ENCODE data around the gene DOK3. TPM values are rescaled to one million over a fixed set of nuclear protein-coding genes. Genes with fewer than 3 reads are reported as not detected.

The DOK3 gene
- total RNA-seq, 1 donor = 0.99 TPM

DNA sequence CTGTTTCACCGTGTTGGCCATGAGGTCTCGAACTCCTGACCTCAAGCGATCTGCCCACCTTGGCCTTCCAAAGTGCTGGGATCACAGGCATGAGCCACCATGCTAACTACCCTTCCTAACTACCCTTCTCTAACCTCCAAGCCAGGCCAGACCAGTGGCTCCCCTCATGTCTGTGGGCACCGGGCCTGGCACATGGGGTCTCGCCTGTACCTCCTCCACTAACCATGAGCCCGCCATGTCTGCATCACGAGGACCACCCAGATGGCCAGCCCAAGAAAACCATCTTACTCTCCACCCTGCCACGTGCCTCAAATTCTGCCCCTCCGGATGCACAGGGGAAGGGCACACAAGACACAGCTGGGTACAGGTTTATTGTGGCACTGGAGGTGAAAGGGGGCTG, 26.6 kb downstream of the DOK3 start:
- no peak overlapping the region for H3K4me3 ChIP-seq (ENCODE audit: low read depth, low read length)
- TF ChIP-seq, protein P1, sequence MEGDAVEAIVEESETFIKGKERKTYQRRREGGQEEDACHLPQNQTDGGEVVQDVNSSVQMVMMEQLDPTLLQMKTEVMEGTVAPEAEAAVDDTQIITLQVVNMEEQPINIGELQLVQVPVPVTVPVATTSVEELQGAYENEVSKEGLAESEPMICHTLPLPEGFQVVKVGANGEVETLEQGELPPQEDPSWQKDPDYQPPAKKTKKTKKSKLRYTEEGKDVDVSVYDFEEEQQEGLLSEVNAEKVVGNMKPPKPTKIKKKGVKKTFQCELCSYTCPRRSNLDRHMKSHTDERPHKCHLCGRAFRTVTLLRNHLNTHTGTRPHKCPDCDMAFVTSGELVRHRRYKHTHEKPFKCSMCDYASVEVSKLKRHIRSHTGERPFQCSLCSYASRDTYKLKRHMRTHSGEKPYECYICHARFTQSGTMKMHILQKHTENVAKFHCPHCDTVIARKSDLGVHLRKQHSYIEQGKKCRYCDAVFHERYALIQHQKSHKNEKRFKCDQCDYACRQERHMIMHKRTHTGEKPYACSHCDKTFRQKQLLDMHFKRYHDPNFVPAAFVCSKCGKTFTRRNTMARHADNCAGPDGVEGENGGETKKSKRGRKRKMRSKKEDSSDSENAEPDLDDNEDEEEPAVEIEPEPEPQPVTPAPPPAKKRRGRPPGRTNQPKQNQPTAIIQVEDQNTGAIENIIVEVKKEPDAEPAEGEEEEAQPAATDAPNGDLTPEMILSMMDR (IDR thresholded peaks at IDR 0.05; ENCODE audit: insufficient read depth, low read length) = no peak
- no peak for DNase-seq (ENCODE audit: low read depth)

DNA sequence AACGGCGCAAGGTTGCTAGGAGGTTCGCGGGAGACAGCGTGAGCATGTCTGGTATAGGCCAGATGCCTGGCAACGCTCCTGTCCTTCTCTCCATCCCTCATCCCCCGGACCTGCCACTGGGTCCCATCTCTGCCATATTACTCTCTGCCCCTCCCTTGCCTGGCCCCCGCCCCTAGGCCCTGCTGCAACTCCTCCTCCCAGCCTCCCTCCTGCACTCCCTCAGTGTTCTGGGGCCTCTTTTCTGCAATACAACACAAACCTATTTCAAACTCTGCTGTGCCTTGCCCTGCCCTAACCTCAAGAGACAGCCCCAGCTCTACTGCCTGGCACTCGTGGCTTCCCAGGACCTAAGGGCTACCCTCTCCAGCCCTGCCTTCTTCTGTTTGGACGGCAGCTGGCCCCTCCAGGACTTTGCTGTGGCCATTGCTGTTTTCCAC, 27.2 kb downstream of the DOK3 start:
- TF ChIP-seq, protein P1 (IDR thresholded peaks at IDR 0.05; ENCODE audit: insufficient read depth, low read length) = no peak
- peak; percentile 20 for DNase-seq (ENCODE audit: low read depth)
- H3K4me3 ChIP-seq (ENCODE audit: low read depth, low read length) = no peak overlapping the region

DNA sequence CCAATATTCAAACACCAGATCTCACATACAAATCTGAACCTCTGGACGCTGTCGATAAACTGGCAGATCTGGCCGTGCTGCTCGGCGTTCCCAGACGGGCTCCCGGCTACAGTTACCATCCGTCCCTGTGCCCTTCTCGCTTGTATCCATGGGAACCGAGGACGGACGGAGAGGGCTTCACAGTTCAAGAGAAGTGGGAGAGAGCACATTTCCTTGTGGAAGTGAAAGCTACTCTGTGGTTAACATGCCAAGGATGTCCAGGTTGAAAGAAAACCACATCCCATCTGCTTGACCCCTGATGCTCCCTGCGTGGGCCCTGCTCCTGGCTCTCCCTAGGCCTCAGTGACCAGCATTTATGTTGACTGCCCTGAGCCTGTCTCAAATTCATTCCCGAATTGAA, 29.9 kb downstream of the DOK3 start:
- TF ChIP-seq, protein P1 (IDR thresholded peaks at IDR 0.05; ENCODE audit: insufficient read depth, low read length) = no peak
- DNase-seq (ENCODE audit: low read depth) = peak; percentile 53
- H3K4me3 ChIP-seq (ENCODE audit: low read depth, low read length) = no peak overlapping the region

DNA sequence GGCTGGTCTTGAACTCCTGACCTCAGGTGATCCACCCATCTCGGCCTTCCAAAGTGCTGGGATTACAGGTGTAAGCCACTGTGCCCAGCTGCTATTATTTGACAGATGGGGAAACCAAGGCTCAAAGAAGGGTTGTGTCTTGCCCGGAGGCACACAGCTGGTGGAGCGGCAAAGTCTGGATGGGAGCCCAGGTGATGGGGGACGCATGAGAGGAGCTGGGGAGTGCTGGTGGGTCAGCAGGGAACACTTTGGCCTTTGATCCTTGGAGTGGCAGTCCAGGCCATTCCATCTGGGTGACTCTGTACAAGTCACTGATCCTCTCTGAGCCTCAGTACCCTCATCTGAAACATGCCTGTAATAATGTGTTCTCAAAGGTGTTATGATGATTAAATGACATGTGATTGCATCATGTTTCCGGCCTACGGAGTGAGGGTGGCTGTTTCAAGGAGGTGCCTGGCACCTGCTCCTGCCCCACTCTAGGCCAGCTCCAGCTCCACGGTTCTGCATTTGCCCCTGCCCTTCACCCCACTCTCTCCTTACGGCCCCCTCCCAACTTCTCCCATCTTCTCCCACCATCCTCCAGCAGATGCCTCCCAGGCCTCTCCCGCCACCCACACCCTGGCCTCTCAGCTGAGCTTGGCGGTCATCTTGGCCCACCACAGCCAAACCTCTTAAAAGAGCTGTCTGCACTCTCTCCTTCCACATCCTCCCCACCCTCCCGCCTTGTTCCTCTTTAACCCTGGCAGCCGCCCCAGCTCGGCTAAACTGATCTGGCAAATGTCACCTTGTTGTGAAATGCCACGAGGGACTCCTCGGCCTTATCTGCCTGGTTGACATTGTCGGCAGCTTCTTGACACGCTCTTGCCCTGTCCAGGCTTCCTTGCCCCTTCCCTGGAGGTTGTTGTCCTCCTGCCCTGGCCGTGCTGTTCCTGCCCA, 30.6 kb downstream of the DOK3 start:
- peak; percentile 91 for DNase-seq (ENCODE audit: low read depth)
- no peak overlapping the region for H3K4me3 ChIP-seq (ENCODE audit: low read depth, low read length)
- TF ChIP-seq, protein P1 (IDR thresholded peaks at IDR 0.05; ENCODE audit: insufficient read depth, low read length) = no peak

DNA sequence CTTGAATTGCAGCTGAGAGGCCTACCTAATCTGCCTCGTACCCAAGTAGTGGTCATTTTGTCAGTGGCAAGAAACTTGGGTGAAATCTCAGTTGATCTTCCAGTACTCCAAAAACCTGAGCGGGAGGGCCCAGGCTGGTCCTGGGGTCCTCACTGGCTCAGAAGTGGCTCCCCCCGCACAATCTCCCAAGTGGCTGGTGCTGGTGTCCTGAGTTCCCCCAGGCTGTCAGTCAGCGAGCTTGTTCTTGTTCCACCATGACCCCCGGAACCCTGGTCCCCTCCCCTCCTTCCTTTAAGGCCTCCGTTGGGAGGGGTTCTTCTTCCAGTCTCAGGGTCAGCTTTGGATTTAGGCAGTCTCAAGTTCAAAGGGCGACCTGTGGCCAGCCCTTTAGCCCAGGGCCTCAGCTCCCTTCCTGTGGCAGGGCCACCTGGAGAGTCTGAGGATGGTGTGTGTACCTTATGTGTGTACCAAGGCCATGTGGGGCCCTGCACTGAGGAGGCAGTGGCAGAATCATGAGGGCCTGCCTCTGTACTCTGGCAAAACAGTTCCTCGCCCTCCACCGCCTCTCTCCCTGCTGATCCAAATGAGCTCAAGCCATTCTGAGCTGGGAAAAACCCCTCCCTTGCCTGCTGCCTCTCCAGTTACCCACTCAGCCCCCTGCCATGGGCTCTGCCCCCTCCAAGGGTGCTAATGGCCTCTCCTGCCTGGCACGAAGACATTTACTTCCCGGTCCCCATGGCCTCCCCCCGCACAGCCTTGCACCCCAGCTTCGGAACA, 31.7 kb downstream of the DOK3 start:
- no peak for DNase-seq (ENCODE audit: low read depth)
- TF ChIP-seq, protein P1 (IDR thresholded peaks at IDR 0.05; ENCODE audit: insufficient read depth, low read length) = no peak
- no peak overlapping the region for H3K4me3 ChIP-seq (ENCODE audit: low read depth, low read length)

DNA sequence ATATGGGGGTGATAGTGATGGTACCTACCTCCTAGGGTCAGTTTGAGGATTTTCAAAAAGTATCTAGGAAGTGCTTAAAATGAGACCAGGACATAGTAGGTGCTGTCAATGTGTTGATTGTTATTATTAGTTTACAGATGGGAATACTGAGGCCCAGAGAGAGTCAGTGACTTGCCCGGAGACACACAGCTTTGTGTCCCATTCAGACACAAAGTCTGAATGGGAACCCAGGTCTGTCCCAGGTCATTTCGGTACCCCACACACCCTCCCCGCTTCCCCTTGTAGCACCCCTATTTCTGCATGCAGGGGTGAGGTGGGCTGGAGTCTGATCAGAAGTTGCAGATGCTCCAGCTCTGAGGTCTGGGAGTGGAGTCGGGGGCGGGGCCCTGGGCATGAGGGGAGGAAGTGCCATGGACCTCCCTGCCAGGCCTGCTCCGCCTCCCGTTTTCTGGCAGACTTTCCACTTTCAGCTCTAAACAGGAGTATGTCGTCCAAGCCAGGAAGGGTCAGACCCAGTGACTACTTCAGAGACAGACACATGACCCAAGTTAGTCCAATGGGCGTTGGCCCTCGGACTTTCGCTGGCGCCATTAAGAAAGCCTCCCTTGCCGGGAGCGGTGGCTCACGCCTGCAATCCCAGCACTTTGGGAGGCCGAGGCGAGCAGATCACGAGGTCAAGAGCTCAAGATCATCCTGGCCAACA, 32.9 kb downstream of the DOK3 start:
- TF ChIP-seq, protein P1 (IDR thresholded peaks at IDR 0.05; ENCODE audit: insufficient read depth, low read length) = no peak
- peak; percentile 95 for DNase-seq (ENCODE audit: low read depth)

More for the DNA sequence above, 32.9 kb downstream of the DOK3 start:
- H3K4me3 ChIP-seq (ENCODE audit: low read depth, low read length) = no peak overlapping the region
